Uterus (tissue), 2 donors: ENCODE results near the gene LRRC55.

ENCODE experiments used
- CTCF ChIP-seq, 4 experiments: fragments of 200-600 bp in 2 of 4; fragments of 450-650 bp in 2 of 4; sonication (generic) in 2 of 4; IDR thresholded peaks; one replicate each; pipeline ENCODE4 v1.5.1; 2016 to 2019; ENCODE audit warnings: antibody characterized with exemption in 4 of 4, mild to moderate bottlenecking in 2 of 4, moderate library complexity in 1 of 4
- POLR2A ChIP-seq, 2 donors: fragments of 450-650 bp; IDR thresholded peaks; one replicate each; pipeline ENCODE4 v1.6.1; 2016; ENCODE audit warnings: antibody characterized with exemption in 2 of 2, mild to moderate bottlenecking in 1 of 2, moderate library complexity in 1 of 2

GRCh38 chr11:57180081-57180561 is 1.6 kb upstream of the LRRC55 start:
- TF ChIP-seq CTCF (IDR thresholded peaks at IDR 0.05) = no peak
- TF ChIP-seq POLR2A (IDR thresholded peaks at IDR 0.05) = no peak
